Hepatocyte (in vitro differentiated cells): ENCODE measurements around the gene SNX12. TPM values are rescaled to one million over a fixed set of nuclear protein-coding genes. Genes with fewer than 3 reads are reported as not detected.

Experiments used
- DNase-seq: peaks from one replicate; pipeline ENCODE4 v3.0.0-alpha.2; 2016; ENCODE audit warnings: low spot score
- H2AFZ ChIP-seq: fragments of 200-600 bp; sonication (generic); 2 replicates; pipeline ENCODE4 v1.6.0; 2016; ENCODE audit warnings: antibody characterized with exemption, mild to moderate bottlenecking
- H3K27ac ChIP-seq: fragments of 200-600 bp; sonication (generic); 2 replicates; pipeline ENCODE4 v1.5.1; 2016; ENCODE audit warnings: mild to moderate bottlenecking
- H3K27me3 ChIP-seq: fragments of 200-600 bp; sonication (generic); 2 replicates; pipeline ENCODE4 v1.6.1; 2016
- H3K36me3 ChIP-seq: fragments of 200-600 bp; sonication (generic); replicated peaks from 2 replicates; pipeline ENCODE4 v1.5.1; 2016; ENCODE audit warnings: low read depth; ENCODE audit not compliant: insufficient read depth
- H3K4me1 ChIP-seq: fragments of 200-600 bp; sonication (generic); 2 replicates; pipeline ENCODE4 v1.5.1; 2016; ENCODE audit warnings: mild to moderate bottlenecking, moderate library complexity; ENCODE audit not compliant: insufficient read depth
- H3K4me2 ChIP-seq: fragments of 200-600 bp; sonication (generic); 2 replicates; pipeline ENCODE4 v1.6.0; 2016
- H3K4me3 ChIP-seq: fragments of 200-600 bp; sonication (generic); 2 replicates; pipeline ENCODE4 v1.5.1; 2016; ENCODE audit warnings: mild to moderate bottlenecking
- H3K79me2 ChIP-seq: fragments of 200-600 bp; sonication (generic); 2 replicates; pipeline ENCODE4 v1.6.0; 2017; ENCODE audit warnings: mild to moderate bottlenecking
- H3K9me2 ChIP-seq: fragments of 200-600 bp; sonication (generic); replicated peaks from 2 replicates; pipeline ENCODE4 v1.6.0; 2017; ENCODE audit warnings: mild to moderate bottlenecking; ENCODE audit not compliant: insufficient read depth
- H3K9me3 ChIP-seq: fragments of 200-600 bp; sonication (generic); 2 replicates; pipeline ENCODE4 v1.5.1; 2016; ENCODE audit warnings: low read depth, mild to moderate bottlenecking
- H4K20me1 ChIP-seq: fragments of 200-600 bp; sonication (generic); 2 replicates; pipeline ENCODE4 v1.6.0; 2016; ENCODE audit warnings: mild to moderate bottlenecking; ENCODE audit not compliant: insufficient read depth, poor library complexity, severe bottlenecking
- EZH2 ChIP-seq: fragments of 200-600 bp; sonication (generic); IDR thresholded peaks from 2 replicates; pipeline ENCODE4 v1.6.1; 2016; ENCODE audit warnings: antibody characterized with exemption, mild to moderate bottlenecking, borderline replicate concordance
- EZH2phosphoT487 ChIP-seq: fragments of 200-600 bp; sonication (generic); IDR thresholded peaks from one replicate; pipeline ENCODE4 v1.6.1; 2018; ENCODE audit warnings: antibody characterized with exemption, mild to moderate bottlenecking, low read depth, moderate library complexity; ENCODE audit not compliant: unreplicated experiment, severe bottlenecking
- WGBS: methylation state at CpG from one replicate; pipeline ENCODE4 v1.1.6; 2016; ENCODE audit warnings: low lambda C conversion rate; ENCODE audit errors: missing lambda C conversion rate; 5-methylcytosine and 5-hydroxymethylcytosine counted together
- polyA plus RNA-seq: library from polyadenylated mRNA; unstranded; fragments of >200 nt; fragmentation: Nextera tagmentation; extraction: Ambion mirVana; gene quantifications from 2 replicates; pipeline ENCODE4 v1.2.1, GENCODE V29; 2016
- total RNA-seq: library from RNA; depleted of rRNA; stranded (reverse); fragments of >200 nt; gene quantifications from 2 replicates; pipeline ENCODE4 v1.2.3, GENCODE V29; 2014
- TF ChIP-seq, protein P1 (sequence below): fragments of 200-600 bp; sonication (generic); IDR thresholded peaks from 2 replicates; pipeline ENCODE4 v1.5.1; 2016; ENCODE audit warnings: antibody characterized with exemption, mild to moderate bottlenecking; ENCODE audit not compliant: poor library complexity

SNX12 gene
- total and polyA plus RNA-seq, 2 experiments from 2014 or later = 8.3 to 68.8 TPM

GRCh38 chrX:71091263-71091662 lies 23.1 kb upstream of the SNX12 start:
- WGBS = 84% methylated on average over 5 of the region's 5 CpGs
- Histone ChIP-seq H4K20me1 (no peaks in the 10 kb centered on the region), H3K36me3 (no peaks in the 10 kb centered on the region), H3K79me2 (no peaks in the 10 kb centered on the region), H3K4me1 (no peaks in the 10 kb centered on the region), H3K27ac (no peak overlapping the region), H3K27me3 (no peaks in the 10 kb centered on the region), H3K4me3 (no peak overlapping the region), H2AFZ (no peak overlapping the region), H3K4me2 (no peak overlapping the region), H3K9me3 (no peaks in the 10 kb centered on the region), H3K9me2 (no peaks in the 10 kb centered on the region)
- no peak for DNase-seq
- TF ChIP-seq EZH2 = no peak
- no peak for TF ChIP-seq EZH2phosphoT487
- TF ChIP-seq, protein P1, sequence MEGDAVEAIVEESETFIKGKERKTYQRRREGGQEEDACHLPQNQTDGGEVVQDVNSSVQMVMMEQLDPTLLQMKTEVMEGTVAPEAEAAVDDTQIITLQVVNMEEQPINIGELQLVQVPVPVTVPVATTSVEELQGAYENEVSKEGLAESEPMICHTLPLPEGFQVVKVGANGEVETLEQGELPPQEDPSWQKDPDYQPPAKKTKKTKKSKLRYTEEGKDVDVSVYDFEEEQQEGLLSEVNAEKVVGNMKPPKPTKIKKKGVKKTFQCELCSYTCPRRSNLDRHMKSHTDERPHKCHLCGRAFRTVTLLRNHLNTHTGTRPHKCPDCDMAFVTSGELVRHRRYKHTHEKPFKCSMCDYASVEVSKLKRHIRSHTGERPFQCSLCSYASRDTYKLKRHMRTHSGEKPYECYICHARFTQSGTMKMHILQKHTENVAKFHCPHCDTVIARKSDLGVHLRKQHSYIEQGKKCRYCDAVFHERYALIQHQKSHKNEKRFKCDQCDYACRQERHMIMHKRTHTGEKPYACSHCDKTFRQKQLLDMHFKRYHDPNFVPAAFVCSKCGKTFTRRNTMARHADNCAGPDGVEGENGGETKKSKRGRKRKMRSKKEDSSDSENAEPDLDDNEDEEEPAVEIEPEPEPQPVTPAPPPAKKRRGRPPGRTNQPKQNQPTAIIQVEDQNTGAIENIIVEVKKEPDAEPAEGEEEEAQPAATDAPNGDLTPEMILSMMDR = no peak

GRCh38 chrX:71085900-71086299 lies 17.8 kb upstream of the SNX12 start:
- H3K4me3 ChIP-seq = no peak overlapping the region
- WGBS = 56% methylated on average over 4 of the region's 4 CpGs

GRCh38 chrX:71082822-71083221 lies 14.7 kb upstream of the SNX12 start:
- Histone ChIP-seq H3K4me3 (no peak overlapping the region), H3K27me3 (no peaks in the 10 kb centered on the region), H4K20me1 (no peaks in the 10 kb centered on the region), H3K27ac (no peak overlapping the region), H3K79me2 (no peaks in the 10 kb centered on the region), H3K4me1 (no peaks in the 10 kb centered on the region), H2AFZ (no peak overlapping the region), H3K4me2 (no peak overlapping the region), H3K36me3 (no peaks in the 10 kb centered on the region), H3K9me2 (no peaks in the 10 kb centered on the region), H3K9me3 (no peaks in the 10 kb centered on the region)
- 73% methylated on average over 4 of the region's 4 CpGs for WGBS
- no peak for DNase-seq
- no peak for TF ChIP-seq EZH2phosphoT487
- no peak for TF ChIP-seq EZH2
- TF ChIP-seq, protein P1 = no peak

More at GRCh38 chrX:71085900-71086299, 17.8 kb upstream of the SNX12 start:
- H4K20me1 ChIP-seq = no peaks in the 10 kb centered on the region
- no peak overlapping the region for H3K4me2 ChIP-seq
- no peaks in the 10 kb centered on the region for H3K79me2 ChIP-seq
- H3K27me3 ChIP-seq = no peaks in the 10 kb centered on the region
- H3K27ac ChIP-seq = no peak overlapping the region
- no peaks in the 10 kb centered on the region for H3K4me1 ChIP-seq
- DNase-seq = no peak
- H3K36me3 ChIP-seq = no peaks in the 10 kb centered on the region
- TF ChIP-seq EZH2 (no peak), EZH2phosphoT487 (no peak)
- TF ChIP-seq, protein P1 = no peak
- H3K9me3 ChIP-seq = no peaks in the 10 kb centered on the region
- no peaks in the 10 kb centered on the region for H3K9me2 ChIP-seq
- H2AFZ ChIP-seq = no peak overlapping the region
